Hematopoietic multipotent progenitor cell treated with erythropoietin and hydrocortisone succinate and interleukin-3 and kit ligand, for 17 days (in vitro differentiated cells): ENCODE measurements around the gene MT1X.
"Not testable (repeated sequence)": the region's sequence is repeated elsewhere in the genome, so short reads cannot be mapped to it uniquely, and the experiment has no call there.

Source experiments
- DNase-seq: peaks from one replicate; pipeline ENCODE4 v3.0.0-alpha.2; 2015; ENCODE audit warnings: low spot score

MT1X gene

DNA sequence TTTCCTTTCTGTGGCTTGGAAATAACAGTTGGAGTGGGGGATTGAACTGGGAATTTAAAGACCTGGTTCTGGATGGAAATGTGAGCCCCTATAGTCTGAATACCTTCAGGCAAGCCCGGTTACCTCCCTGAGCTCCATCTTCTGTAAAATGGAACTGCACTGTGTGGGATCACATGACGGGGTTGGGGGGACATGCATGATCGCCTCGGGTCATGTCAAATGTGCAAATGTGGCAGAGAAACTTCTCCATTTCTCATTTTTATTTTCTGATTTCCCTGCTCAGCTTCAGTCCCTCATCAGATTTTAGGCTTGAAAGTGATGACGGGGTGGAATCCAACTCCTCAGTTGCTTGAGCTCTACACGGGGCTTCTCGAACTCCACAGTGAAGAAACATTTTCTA is 29.1 kb upstream of the MT1X start:
- no peak for DNase-seq

DNA sequence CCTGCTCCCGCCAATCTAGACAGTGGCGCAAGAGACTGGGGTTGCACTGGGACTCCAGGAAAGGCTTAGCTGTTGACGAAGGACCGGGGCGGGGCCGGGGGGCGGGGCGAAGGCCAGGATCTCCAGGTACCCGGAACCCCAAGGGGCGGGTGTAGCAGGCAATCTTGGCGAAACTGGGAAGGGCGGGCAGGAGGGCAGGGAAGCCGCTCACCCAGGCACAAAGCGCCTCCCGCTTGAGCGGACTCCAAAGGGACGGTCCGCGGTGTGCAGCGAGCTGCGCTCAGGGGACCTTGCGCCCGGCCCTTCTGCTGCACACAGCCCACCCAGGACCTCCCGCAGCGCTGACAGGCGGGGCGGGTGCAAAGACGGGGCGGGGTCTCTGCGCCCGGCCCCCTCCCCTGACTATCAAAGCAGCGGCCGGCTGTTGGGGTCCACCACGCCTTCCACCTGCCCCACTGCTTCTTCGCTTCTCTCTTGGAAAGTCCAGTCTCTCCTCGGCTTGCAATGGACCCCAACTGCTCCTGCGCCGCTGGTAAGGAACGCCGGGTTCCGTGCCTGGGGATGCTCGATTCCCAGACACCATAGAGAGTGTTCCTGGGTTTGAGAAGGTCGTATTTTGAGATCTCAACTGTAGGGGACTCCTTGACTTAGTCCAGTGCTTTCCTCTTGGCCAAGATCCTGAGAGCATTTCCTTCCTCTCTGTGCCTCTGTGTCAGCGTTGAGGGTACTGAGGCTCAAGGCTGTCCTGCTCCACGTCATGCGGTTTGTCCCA is 24.5 kb upstream of the MT1X start, which contains the start of gene MT1F:
Gene MT1F (plus strand): TSS at position 405 of the 772 bp plus-strand sequence. CDS start 100 bp downstream, at position 505.
- DNase-seq = no peak

DNA sequence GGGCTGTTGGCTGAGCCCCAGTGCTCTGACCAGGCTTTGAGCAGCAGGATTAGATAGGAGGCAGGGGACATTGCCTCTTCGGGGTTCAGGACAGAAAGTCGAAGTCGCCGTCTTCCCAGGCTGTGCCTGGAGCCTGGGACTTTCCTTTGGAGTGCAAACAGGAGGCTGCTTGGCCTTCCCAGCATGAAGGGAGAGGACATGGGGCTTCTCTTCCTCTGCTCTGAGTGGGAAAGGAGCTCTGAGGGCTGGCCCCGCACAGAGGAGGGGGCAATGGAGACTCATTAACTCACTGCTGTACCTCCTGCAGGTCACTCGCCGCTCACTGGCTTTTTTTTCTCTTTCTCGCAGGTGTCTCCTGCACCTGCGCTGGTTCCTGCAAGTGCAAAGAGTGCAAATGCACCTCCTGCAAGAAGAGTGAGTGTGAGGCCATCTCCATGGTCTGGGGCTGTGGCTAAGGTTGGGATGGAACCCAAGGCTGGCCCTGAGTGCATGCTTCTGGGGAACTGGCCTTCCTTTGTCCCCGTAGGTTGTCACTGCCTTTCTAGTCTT is 23.9 kb upstream of the MT1X start:
- DNase-seq = no peak

DNA sequence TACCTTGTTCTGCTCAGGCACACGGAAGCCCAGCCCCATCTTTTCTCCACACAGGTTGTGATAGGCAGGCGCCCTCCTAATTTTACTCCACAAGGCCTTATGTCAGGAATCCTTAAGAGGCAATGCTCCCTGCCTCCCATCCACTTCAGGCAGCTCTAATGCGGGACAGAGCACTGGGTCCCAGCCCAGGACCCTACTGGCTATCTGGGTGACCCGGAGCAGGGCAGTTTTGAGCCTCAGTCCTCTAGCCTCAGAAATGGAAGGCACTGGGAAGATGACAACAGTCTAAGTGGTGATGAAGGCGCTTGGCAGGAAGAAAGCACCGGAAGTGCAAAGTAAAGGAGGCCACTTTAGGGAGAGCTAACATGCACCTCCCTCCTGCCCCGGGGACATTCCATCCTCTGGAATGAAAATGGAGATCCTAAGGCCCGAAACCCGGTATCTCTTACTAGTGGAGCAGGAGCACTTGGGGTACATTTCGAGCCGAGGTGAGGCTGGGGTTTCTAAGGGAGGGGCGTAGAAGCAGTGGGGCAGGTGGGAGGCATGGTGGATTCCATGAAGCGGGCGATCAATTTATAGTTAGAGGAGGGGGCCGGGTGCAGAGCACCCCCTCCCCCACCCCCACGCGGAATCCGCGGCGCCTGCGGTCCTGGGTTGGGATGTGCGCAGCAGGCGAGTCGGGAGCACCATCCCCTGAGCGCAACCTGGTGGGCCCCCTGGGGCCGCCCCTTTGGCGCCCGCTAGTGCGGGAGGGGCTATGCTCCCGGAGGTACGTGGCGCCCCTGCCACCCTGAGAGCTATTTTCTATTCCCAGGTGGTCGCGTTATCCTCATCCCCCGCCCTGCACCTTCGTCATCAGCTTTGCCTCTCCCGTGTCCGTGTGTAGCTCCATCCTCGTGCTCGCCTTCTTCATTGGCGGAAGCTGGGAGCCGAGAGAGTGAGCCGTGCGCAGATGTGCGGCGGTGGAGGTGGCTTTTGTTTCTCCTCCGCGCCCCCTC is 19.6 kb upstream of the MT1X start:
- no peak for DNase-seq

DNA sequence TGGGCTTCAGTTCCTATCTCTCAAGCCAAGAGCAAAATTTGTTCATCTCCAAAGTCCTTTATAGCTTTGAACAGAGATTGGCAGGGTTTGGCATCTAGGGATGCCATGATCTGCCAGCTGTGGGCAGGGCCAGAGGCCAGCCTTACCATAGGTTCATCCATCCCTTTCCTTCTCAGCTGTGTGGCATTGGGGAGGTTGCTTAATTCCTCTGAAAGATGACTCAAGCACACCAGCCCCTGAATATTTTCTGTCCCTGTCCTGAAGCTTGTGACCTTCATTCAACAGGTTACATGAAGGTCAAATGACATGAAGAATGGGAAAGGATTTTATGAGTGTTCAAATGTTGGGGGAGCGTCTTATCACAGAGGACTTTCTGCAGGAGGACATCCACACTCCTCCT is 17.8 kb upstream of the MT1X start:
- no peak for DNase-seq

DNA sequence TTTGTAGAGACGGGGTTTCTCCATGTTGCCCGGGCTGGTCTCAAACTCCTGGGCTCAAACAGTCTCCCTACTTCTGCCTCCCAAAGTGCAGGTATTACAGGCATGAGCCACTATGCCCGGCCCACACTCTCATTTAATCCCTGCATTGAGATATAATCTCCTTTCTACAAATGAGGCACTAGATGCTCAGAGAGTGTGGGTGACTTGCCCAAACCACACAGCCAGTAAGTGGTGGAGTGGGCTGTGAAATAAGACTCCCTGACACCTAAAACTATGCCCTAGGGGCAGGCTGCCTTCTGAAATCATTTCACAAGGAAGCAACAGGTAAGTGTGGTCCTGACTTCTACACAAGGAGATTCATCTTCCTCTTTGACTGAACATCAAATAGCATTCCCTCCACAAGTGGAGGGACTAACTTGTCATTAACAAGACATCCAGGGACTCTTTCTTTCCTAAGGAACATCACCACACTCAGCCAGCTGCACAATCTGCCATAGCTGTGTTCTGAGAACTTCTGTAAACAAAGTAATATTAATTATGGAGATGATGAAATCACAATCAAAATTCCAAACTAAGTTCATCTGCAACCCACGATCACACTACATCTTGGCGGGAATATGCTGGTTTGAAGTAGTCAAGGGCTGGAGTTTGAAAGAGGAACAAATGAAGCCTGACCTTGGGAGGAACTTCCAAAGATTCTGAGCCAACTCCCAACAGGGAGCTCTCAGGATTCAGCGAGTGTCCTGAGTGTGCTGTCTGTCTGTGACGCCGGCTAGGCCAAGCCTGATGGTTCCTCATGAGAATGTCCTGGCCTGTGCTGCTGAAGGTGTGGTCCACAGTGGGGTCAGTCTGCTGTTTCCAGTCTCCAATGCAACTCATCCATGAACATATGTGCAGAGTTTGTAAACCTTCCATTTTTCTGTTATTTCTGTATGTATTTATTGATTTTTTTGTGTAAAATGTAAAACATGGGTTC is 16.7 kb upstream of the MT1X start:
- DNase-seq = not testable (repeated sequence)

DNA sequence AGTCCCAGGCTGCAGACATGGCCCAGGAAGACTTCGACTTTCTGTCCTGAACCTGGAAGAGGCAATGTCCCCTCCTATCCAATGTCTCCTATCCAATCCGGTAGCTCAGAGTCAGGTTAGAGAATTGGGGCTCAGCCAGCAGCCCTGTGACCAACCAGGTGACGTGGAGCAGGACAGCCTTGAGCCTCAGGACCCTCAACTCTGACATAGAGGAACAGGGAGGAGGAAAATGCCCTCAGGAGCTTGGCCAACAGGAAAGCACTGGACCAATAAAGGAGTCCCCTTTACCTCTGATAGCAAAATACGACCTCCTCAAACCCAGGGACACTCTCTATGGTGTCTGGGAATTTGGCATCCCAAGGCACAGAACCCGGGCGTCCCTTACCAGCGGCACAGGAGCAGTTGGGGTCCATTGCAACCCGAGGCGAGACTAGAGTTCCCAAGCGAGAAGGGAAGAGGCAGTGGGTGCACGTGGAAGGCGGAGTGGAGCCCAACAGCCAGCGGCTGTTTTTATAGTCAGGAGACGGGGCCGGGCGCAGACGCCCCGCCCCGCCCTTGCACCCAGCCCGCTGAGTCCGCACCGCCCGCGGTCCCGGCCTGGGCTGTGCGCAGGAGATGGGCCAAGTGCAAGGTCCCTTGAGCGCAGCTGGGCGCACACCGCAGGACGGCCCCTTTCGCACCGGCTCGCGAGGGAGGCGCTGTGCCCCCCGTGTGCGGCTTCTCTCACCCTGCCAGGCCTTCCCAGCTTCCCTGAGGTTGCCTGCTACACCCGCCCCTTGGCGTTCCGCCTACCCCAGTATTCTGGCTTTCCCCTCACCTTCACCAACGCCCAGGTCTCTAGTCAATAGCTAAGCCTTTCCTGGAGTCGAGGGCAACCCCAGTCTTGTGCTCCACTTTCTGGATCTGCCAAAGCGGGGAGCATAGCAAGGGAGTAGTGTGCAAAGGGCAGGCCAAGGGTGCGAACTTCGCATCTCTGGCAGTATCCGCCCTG is 14.4 kb upstream of the MT1X start, which contains the start of gene MT1G:
Gene MT1G (minus strand): TSS at position 485 of the 991 bp plus-strand sequence. CDS start 72 bp downstream, at position 413.
- no peak for DNase-seq

DNA sequence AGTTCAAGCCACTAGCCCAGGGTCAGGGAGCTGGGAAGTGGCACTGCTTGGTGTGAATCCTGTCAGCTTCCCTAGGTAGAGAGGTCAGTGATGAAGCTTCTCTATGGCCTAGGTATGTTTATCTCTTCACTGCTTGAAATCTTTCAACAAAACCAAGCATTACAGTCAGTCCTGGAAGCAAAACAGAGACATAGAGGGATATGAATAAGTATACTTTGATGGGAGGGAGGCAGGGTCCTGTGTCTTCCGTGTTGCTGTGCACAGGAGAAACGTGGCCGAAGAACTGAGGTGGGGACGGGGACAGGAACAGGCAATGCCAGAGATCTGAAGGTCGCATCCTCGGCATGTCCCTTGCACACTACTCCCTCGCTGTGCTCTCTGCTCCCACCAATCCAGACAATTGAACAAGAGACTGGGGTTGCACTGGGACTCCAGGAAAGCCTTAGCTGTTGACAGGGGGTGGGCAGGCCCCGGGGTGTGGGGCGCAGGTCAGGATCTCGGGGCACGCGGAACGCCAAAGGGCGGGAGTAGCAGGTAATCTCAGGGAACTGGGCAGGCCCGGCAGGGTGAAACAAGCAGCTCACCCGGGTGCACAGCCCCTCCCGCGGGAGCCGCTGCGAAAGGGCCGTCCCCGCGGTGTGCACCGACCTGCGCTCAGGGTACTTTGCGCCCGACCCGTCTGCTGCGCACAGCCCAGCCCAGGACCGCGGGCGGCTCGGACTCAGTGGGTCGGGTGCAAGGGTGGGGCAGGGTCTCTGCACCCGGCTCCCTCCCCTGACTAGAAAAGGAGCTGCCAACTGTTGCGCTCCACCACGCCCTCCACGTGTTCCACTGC is 13.0 kb upstream of the MT1X start, which contains the start of gene MT1H:
Gene MT1H (plus strand): TSS at position 810 of the 835 bp plus-strand sequence. CDS start 71 bp downstream, outside the sequence.
- no peak for DNase-seq

DNA sequence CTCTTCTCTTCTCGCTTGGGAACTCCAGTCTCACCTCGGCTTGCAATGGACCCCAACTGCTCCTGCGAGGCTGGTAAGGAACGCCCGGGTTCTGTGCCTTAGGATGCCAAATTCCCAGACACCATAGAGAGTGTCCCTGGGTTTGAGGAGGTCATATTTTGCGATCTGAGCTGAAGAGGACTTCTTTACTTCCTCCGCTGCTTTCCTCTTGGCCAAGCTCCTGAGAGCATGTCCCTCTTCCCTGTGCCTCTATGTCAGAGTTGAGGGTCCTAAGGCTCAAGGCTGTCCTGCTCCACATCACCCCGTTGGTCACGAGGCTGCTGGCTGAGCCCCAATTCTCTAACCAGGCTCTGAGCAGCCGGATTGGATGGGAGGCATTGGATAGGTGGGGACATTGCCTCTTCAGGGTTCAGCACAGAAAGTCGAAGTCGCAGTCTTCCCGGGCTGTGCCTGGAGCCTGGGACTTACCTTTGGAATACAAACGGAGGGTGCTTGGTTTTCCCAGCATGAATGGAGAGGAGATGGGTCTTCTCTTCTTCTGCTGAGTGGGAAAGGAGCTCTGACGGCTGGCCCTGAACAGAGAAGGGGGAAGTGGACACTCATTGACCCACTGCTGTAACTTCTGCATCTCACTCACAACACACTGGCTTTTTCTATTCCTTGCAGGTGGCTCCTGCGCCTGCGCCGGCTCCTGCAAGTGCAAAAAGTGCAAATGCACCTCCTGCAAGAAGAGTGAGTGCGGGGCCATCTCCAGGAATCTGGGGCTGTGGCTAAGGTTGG is 12.2 kb upstream of the MT1X start:
- DNase-seq = no peak

DNA sequence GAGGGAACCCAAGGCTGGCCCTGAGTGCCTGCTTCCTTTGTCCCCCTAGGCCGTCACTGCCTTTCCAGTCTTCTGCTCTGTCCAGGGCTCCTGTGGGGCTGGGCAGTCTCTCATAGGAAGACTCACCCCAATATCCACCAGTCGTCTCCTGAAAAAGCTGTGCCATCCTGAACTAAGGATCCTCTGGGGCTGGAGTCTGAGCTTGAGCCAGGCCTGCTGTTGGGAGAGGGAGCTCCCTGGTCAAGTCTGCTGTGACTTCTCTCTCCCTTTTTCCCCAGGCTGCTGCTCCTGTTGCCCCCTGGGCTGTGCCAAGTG is 11.7 kb upstream of the MT1X start:
- DNase-seq = no peak

DNA sequence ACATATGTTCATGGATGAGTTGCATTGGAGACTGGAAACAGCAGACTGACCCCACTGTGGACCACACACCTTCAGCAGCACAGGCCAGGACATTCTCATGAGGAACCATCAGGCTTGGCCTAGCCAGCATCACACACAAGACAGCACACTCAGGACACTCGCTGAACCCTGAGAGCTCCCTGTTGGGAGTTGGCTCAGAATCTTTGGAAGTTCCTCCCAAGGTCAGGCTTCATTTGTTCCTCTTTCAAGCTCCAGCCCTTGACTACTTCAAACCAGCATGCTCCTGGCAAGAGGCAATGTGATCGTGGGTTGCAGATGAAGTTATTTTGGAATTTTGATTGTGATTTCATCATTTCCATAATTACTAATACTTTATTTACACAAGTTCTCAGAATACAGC is 10.6 kb upstream of the MT1X start:
- not testable (repeated sequence) for DNase-seq

DNA sequence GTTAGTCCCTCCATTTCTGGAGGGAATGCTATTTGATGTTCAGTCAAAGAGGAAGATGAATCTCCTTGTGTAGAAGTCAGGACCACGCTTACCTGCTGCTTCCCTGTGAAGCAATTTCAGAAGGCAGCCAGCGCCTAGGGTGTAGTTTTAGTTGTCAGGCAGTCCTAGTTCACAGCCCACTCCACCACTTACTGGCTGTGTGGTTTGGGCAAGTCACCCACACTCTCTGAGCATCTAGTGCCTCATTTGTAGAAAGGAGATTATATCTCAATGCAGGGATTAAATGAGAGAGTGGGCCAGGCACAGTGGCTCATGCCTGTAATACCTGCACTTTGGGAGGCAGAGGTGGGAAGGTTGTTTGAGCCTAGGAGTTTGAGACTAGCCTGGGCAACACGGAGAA is 10.1 kb upstream of the MT1X start:
- not testable (repeated sequence) for DNase-seq

DNA sequence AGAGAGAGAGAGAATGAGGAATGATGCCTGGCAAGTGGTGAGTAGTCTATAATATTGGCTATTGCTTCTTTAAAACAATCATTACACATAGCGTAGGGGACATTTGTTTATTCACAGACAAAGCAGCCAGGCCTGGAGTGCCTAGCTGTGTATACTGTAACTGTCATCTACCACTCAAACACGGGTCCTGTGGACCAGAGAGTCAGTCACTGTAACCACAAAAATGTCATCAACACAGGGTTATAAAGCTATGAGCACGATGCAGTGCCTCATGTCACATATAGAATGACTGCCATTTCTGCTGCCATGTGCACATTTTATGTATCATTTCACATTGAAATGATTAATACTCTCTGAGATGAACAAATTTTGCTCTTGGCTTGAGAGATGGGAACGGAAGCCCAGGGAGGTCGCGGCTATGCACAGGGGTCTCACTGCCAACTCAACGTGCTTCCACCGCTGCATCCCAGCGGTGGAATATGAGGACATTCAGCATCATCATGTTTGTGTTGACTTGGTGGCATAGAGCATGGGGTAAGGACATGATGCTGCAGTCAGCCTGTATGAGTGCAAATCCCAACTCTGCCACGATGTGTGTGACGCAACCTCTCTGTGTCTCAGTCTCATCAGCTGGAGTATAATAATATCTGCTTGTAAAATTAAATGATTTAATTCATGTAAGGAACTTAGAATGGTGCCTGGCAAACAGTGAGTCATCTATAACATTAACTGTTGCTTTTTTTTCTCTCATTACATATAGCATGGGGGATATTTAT is 9.3 kb upstream of the MT1X start:
- no peak for DNase-seq

DNA sequence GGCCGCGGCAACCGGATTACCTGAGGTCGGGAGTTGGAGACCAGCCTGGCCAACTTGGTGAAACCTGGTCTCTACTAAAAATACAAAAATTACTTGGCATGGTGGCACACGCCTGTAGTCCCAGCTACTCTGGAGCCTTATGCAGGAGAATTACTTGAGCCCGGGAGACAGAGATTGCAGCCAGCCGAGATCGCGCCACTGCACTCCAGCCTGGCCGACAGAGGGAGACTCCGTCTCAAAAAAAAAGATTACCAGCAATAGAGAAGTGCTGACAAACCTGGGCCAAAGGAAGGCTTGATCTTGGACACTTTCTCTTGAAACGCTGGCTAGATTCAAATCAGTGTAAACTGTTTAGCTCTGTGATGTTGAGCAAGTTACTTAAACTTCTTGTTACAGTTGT is 8.3 kb upstream of the MT1X start:
- DNase-seq = no peak

DNA sequence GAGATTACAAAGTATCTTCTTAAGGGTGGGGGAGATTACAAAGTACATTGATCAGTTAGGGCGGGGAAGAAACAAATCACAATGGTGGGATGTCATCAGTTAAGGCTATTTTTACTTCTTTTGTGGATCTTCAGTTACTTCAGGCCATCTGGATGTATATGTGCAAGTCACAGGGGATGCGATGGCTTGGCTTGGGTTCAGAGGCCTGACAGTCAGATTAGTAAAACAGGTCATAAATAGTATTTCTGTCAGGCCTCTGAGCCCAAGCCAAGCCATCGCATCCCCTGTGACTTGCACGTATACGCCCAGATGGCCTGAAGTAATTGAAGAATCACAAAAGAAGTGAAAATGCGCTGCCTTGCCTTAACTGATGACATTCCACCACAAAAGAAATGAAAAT is 7.7 kb upstream of the MT1X start:
- not testable (repeated sequence) for DNase-seq

DNA sequence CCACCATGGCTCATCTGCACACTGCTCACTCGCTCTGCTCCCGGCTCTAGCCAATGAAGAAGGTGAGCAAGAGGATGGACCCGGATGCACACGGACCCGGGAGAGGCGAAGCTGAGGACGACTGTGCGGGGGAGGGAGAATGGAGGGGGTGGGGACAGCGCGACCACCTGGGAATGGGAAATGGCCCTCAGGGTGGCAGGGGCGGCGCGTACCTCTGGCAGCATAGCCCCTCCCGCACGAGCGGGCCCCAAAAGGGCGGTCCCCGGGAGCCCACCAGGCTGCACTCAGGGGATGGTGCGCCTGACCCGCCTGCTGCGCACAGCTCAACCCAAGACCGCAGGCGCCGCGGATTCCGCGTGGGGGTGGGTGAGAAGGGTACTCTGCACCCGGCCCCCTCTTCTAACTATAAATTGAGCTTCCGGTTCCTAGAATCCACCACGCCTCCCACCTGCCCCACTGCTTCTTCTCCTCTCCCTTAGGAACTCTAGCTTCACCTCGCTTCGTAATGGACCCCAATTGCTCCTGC is 6.5 kb upstream of the MT1X start:
- DNase-seq = no peak

DNA sequence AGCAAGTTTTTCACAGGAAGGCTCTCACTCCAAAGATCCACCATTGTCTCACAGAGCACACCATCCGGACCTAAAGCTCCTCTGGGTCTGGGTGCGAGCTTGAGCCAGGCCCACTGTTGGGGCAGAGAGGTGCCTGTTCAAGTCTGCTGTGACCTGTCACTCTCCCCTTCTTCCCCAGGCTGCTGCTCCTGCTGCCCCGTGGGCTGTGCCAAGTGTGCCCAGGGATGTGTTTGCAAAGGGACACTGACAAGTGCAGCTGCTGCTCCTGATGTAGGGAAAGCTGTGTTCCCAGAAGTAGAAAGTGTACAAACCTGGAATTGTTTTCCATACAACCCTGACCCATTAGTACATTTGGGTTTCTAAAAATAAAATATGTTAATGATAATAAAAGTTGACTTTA is 4.8 kb upstream of the MT1X start:
- DNase-seq = no peak
